HUES48 (cell line): ENCODE measurements around the gene SDF4.
"Not testable (repeated sequence)": the region's sequence is repeated elsewhere in the genome, so short reads cannot be mapped to it uniquely, and the experiment has no call there.

Experiments
- H3K27ac ChIP-seq: one replicate; pipeline ENCODE4 v1.7.0; 2013; ENCODE audit warnings: low read depth, low read length, inconsistent platforms
- H3K27me3 ChIP-seq: 2 replicates; pipeline ENCODE4 v1.6.1; 2013; ENCODE audit warnings: mild to moderate bottlenecking, low read length; ENCODE audit not compliant: control insufficient read depth, insufficient read depth
- H3K36me3 ChIP-seq: 2 replicates; pipeline ENCODE4 v1.6.1; 2013; ENCODE audit warnings: low read length; ENCODE audit not compliant: control insufficient read depth, insufficient read depth
- H3K4me1 ChIP-seq: 2 replicates; pipeline ENCODE4 v1.6.1; 2013; ENCODE audit warnings: mild to moderate bottlenecking, low read length; ENCODE audit not compliant: control insufficient read depth, insufficient read depth
- H3K4me3 ChIP-seq: 2 replicates; pipeline ENCODE4 v1.5.1; 2013; ENCODE audit warnings: mild to moderate bottlenecking, low read depth, low read length
- H3K9ac ChIP-seq: 2 replicates; pipeline ENCODE4 v1.6.1; 2013; ENCODE audit warnings: mild to moderate bottlenecking, low read depth, low read length, moderate library complexity
- H3K9me3 ChIP-seq: 2 replicates; pipeline ENCODE4 v1.6.1; 2013; ENCODE audit warnings: low read length; ENCODE audit not compliant: control insufficient read depth, insufficient read depth

SDF4 gene

GRCh38 chr1:1179346-1179982 lies 52.3 kb downstream of the SDF4 start:
- no peak overlapping the region for H3K9ac ChIP-seq
- H3K27ac ChIP-seq, result no peak overlapping the region
- H3K4me3 ChIP-seq, result no peak overlapping the region
- no peaks in the 10 kb centered on the region for H3K36me3 ChIP-seq
- no peaks in the 10 kb centered on the region; the same call in 1 of the 2 replicates for H3K27me3 ChIP-seq
- H3K9me3 ChIP-seq, result no peaks in the 10 kb centered on the region
- peaks cover 7% of the 10 kb centered on the region for H3K4me1 ChIP-seq

GRCh38 chr1:1178794-1179331 lies 52.9 kb downstream of the SDF4 start:
- Histone ChIP-seq H3K36me3 (no peaks in the 10 kb centered on the region), H3K4me1 (peaks cover 7% of the 10 kb centered on the region), H3K27ac (no peak overlapping the region), H3K9me3 (no peaks in the 10 kb centered on the region), H3K9ac (no peak overlapping the region), H3K27me3 (no peaks in the 10 kb centered on the region; the same call in 1 of the 2 replicates), H3K4me3 (no peak overlapping the region)

GRCh38 chr1:1177452-1178206 lies 54.2 kb downstream of the SDF4 start:
- Histone ChIP-seq H3K9ac (no peak overlapping the region), H3K4me1 (peaks cover 12% of the 10 kb centered on the region), H3K27ac (no peak overlapping the region), H3K36me3 (no peaks in the 10 kb centered on the region), H3K27me3 (no peaks in the 10 kb centered on the region; the same call in 1 of the 2 replicates), H3K9me3 (no peaks in the 10 kb centered on the region), H3K4me3 (no peak overlapping the region)

GRCh38 chr1:1176931-1177330 lies 54.9 kb downstream of the SDF4 start:
- H3K27me3 ChIP-seq, result no peaks in the 10 kb centered on the region; the same call in 1 of the 2 replicates
- H3K4me1 ChIP-seq, result peaks cover 12% of the 10 kb centered on the region
- no peak overlapping the region for H3K9ac ChIP-seq
- H3K4me3 ChIP-seq, result no peak overlapping the region
- no peak overlapping the region for H3K27ac ChIP-seq
- no peaks in the 10 kb centered on the region for H3K36me3 ChIP-seq
- no peaks in the 10 kb centered on the region for H3K9me3 ChIP-seq

- not testable (repeated sequence) for H3K27ac ChIP-seq, H3K4me3 ChIP-seq, H3K9me3 ChIP-seq, H3K9ac ChIP-seq, H3K27me3 ChIP-seq, H3K36me3 ChIP-seq
- H3K4me1 ChIP-seq, result peaks cover 12% of the 10 kb centered on the region
Measured at GRCh38 chr1:1176063-1176761, 55.6 kb downstream of the SDF4 start.

- peaks cover 12% of the 10 kb centered on the region for H3K4me1 ChIP-seq
Measured at GRCh38 chr1:1175221-1176062, 56.4 kb downstream of the SDF4 start.

GRCh38 chr1:1173793-1174415 lies 57.9 kb downstream of the SDF4 start, which contains the start of gene TTLL10:
Gene TTLL10 (plus strand): TSS chr1:1173880. CDS start chr1:1179216, 5,336 bp downstream.
- Histone ChIP-seq H3K36me3 (no peaks in the 10 kb centered on the region), H3K27me3 (no peaks in the 10 kb centered on the region; the same call in 1 of the 2 replicates), H3K27ac (no peak within 1 kb of the TSS), H3K9me3 (no peaks in the 10 kb centered on the region), H3K9ac (no peak within 1 kb of the TSS), H3K4me3 (no peak within 1 kb of the TSS; the same call in 1 of the 2 replicates), H3K4me1 (peaks cover 12% of the 10 kb centered on the region)

More at GRCh38 chr1:1175221-1176062, 56.4 kb downstream of the SDF4 start:
- no peaks in the 10 kb centered on the region for H3K36me3 ChIP-seq
- no peak overlapping the region for H3K27ac ChIP-seq
- no peak overlapping the region for H3K4me3 ChIP-seq
- H3K9me3 ChIP-seq, result no peaks in the 10 kb centered on the region
- H3K27me3 ChIP-seq, result no peaks in the 10 kb centered on the region; the same call in 1 of the 2 replicates
- H3K9ac ChIP-seq, result no peak overlapping the region

- Histone ChIP-seq H3K9ac (no peak overlapping the region), H3K27ac (no peak overlapping the region), H3K4me3 (no peak overlapping the region; the same call in 1 of the 2 replicates), H3K9me3 (no peaks in the 10 kb centered on the region), H3K36me3 (no peaks in the 10 kb centered on the region), H3K27me3 (no peaks in the 10 kb centered on the region; the same call in 1 of the 2 replicates), H3K4me1 (peaks cover 12% of the 10 kb centered on the region)
Measured at GRCh38 chr1:1173061-1173792, 58.6 kb downstream of the SDF4 start.

GRCh38 chr1:1171546-1172340 lies 60.1 kb downstream of the SDF4 start:
- H3K4me1 ChIP-seq, result peaks cover 9% of the 10 kb centered on the region
- H3K9ac ChIP-seq, result no peak overlapping the region

More at GRCh38 chr1:1171546-1172340, 60.1 kb downstream of the SDF4 start:
- no peak overlapping the region for H3K27ac ChIP-seq
- no peaks in the 10 kb centered on the region; the same call in 1 of the 2 replicates for H3K27me3 ChIP-seq
- H3K36me3 ChIP-seq, result no peaks in the 10 kb centered on the region
- no peak overlapping the region for H3K4me3 ChIP-seq
- H3K9me3 ChIP-seq, result no peaks in the 10 kb centered on the region
